HepG2 (cell line): Measurements from ENCODE around the gene KCNQ2. TPM values are rescaled to one million over a fixed set of nuclear protein-coding genes. Genes with fewer than 3 reads are reported as not detected.

Source experiments
- ATAC-seq: fragments of 200-7000 bp; cut with Tn5 transposase; 3 replicates; pipeline ENCODE4 v1.9.1; 2020; ENCODE audit warnings: mild to moderate bottlenecking, moderate library complexity
- BruUV-seq: library from RNA; stranded (reverse); fragments of 400-500 nt; replicated peaks from 2 replicates; lab custom pipeline; 2021; lab: Mats Ljungman, UMichigan
- CTCF ChIA-PET: fragments of 300-600 bp; formaldehyde crosslinking; extraction: SDS; loops from one replicate; lab custom pipeline; 2021; ENCODE audit warnings: low total read pairs, inconsistent platforms, low intra/inter-chr PET ratio; lab: Yijun Ruan, JAX
- POLR2A ChIA-PET: fragments of 350-600 bp; sonication (Branson Sonifier 250); formaldehyde crosslinking; loops from one replicate; lab custom pipeline; 2020; ENCODE audit warnings: antibody characterized with exemption, inconsistent platforms; lab: Yijun Ruan, JAX
- DNase-seq: peaks from one replicate; pipeline ENCODE4 v3.0.0-alpha.2; 2015; ENCODE audit warnings: low spot score
- FAIRE-seq: peaks from 3 replicates; lab custom pipeline; 2011; peaks lifted over from hg19 to GRCh38; lab: Jason Lieb, UNC
- H2AFZ ChIP-seq: one replicate; pipeline ENCODE4 v1.6.1; 2011; ENCODE audit warnings: low read length, inconsistent platforms
- H3K27ac ChIP-seq: fragments of 300-600 bp; 3 replicates; pipeline ENCODE4 v1.8.0; 2011; ENCODE audit warnings: mixed run types, mild to moderate bottlenecking, mixed read lengths, low read length, inconsistent platforms; ENCODE audit not compliant: insufficient read depth; ENCODE audit errors: extremely low read length
- H3K27me3 ChIP-seq, 2 experiments: fragments of 200-600 bp in 1 of 2; 2 replicates in 1 of 2; 3 replicates in 1 of 2; pipeline versions ENCODE4 v1.6.0 to v1.8.0; 2011; ENCODE audit warnings: low read length in 2 of 2, mild to moderate bottlenecking in 2 of 2, moderate library complexity in 2 of 2, inconsistent platforms in 1 of 2; ENCODE audit not compliant: insufficient read depth in 2 of 2, control insufficient read depth in 1 of 2
- H3K36me3 ChIP-seq, 2 experiments: fragments of 200-600 bp in 1 of 2; replicated peaks in 1 of 2; 2 replicates in 1 of 2; 3 replicates in 1 of 2; pipeline versions ENCODE4 v1.5.1 to v1.8.0; 2011; ENCODE audit warnings: low read length in 2 of 2, inconsistent platforms in 1 of 2; ENCODE audit not compliant: insufficient read depth in 2 of 2, control insufficient read depth in 1 of 2
- H3K4me1 ChIP-seq: 2 replicates; pipeline ENCODE4 v1.5.1; 2012; ENCODE audit warnings: low read length, inconsistent platforms; ENCODE audit not compliant: insufficient read depth
- H3K4me2 ChIP-seq: 2 replicates; pipeline ENCODE4 v1.6.0; 2011; ENCODE audit warnings: low read depth, low read length, inconsistent platforms
- H3K4me3 ChIP-seq, 3 experiments: fragments of 200-600 bp in 1 of 3; sonication (generic), shearing (Covaris generic) in 1 of 3; replicated peaks in 1 of 3; 2 replicates each; pipeline ENCODE4 v1.5.1; 2011 to 2016; ENCODE audit warnings: low read length in 3 of 3, inconsistent platforms in 2 of 3, low read depth in 2 of 3, mild to moderate bottlenecking in 2 of 3, control low read depth in 1 of 3, mixed read lengths in 1 of 3; ENCODE audit not compliant: insufficient read depth in 1 of 3
- H3K79me2 ChIP-seq: one replicate; pipeline ENCODE4 v1.6.1; 2011; ENCODE audit warnings: low read length, inconsistent platforms; ENCODE audit not compliant: insufficient read depth
- H3K9ac ChIP-seq: 2 replicates; pipeline ENCODE4 v1.6.0; 2011; ENCODE audit warnings: mild to moderate bottlenecking, low read depth, low read length, inconsistent platforms; ENCODE audit not compliant: insufficient read depth
- H3K9me3 ChIP-seq: 2 replicates; pipeline ENCODE4 v1.5.1; 2012; ENCODE audit warnings: mild to moderate bottlenecking, low read length
- H4K20me1 ChIP-seq: 2 replicates; pipeline ENCODE4 v1.6.0; 2011; ENCODE audit warnings: inconsistent platforms, mild to moderate bottlenecking, low read length, moderate library complexity; ENCODE audit not compliant: insufficient read depth
- GABPB1 ChIP-seq: IDR thresholded peaks from 2 replicates; pipeline ENCODE4 v1.6.1; 2016; ENCODE audit warnings: mild to moderate bottlenecking, missing genetic modification reagents, moderate library complexity, missing compliant biosample characterization
- HNRNPLL ChIP-seq: fragments of 200-400 bp; formaldehyde crosslinking; IDR thresholded peaks from 2 replicates; pipeline ENCODE4 v1.6.1; 2017; ENCODE audit warnings: mild to moderate bottlenecking, low read depth, low read length; ENCODE audit not compliant: poor library complexity, severe bottlenecking
- KDM2A ChIP-seq: sonication (generic); formaldehyde crosslinking; IDR thresholded peaks from 2 replicates; pipeline ENCODE4 v1.4.0; 2020; ENCODE audit warnings: low read depth, missing genetic modification reagents, borderline replicate concordance
- SRSF1 ChIP-seq: fragments of 200-400 bp; formaldehyde crosslinking; optimal IDR thresholded peaks from 2 replicates; pipeline ENCODE3; 2017; ENCODE audit warnings: mild to moderate bottlenecking, low read depth, low read length, moderate library complexity
- ZFP37 ChIP-seq: sonication (generic); formaldehyde crosslinking; IDR thresholded peaks from 2 replicates; pipeline ENCODE4 v1.4.0; 2020; ENCODE audit warnings: missing genetic modification reagents, borderline replicate concordance
- ZNF333 ChIP-seq: sonication (generic); formaldehyde crosslinking; IDR thresholded peaks from 2 replicates; pipeline ENCODE4 v1.4.0; 2020; ENCODE audit warnings: mild to moderate bottlenecking, missing genetic modification reagents, borderline replicate concordance
- ZNF782 ChIP-seq: sonication (generic); formaldehyde crosslinking; IDR thresholded peaks from 2 replicates; pipeline ENCODE4 v1.4.0; 2020; ENCODE audit warnings: missing genetic modification reagents, mild to moderate bottlenecking, borderline replicate concordance
- ZSCAN21 ChIP-seq: sonication (generic); formaldehyde crosslinking; IDR thresholded peaks from 2 replicates; pipeline ENCODE4 v1.8.0; 2022; ENCODE audit warnings: mild to moderate bottlenecking, missing genetic modification reagents, moderate library complexity, borderline replicate concordance
- WGBS: methylation state at CpG from one replicate; pipeline ENCODE4 v1.1.6; 2017; ENCODE audit warnings: low lambda C conversion rate; 5-methylcytosine and 5-hydroxymethylcytosine counted together
- in situ Hi-C: cut with HindIII; loops from 2 replicates; pipeline ENCODE4 v1.10.0; 2017; ENCODE audit warnings: low pct_unique_long_range_greater_than_20kb; ENCODE audit not compliant: extremely low pct_ligation_motif_present
- intact Hi-C: fragments of 100-400 bp; cut with micrococcal nuclease; formaldehyde crosslinking; loops from one replicate; pipeline ENCODE4 v1.10.0; 2022; ENCODE audit not compliant: unreplicated experiment
- polyA plus RNA-seq, 8 experiments: library from polyadenylated mRNA; depleted of rRNA in 3 of 8; stranded (reverse) in 7 of 8; unstranded in 1 of 8; fragments of >200 nt; fragmentation: Illumina TruSeq in 4 of 8; extraction: Trizol in 4 of 8; gene quantifications; 2 replicates each; pipeline versions ENCODE4 v1.2.1 to v1.2.3, GENCODE V29; 2011 to 2016; ENCODE audit warnings: low read depth in 4 of 8, missing spikeins in 1 of 8, mixed read lengths in 1 of 8; ENCODE audit not compliant: insufficient read depth in 1 of 8
- total RNA-seq, 5 experiments: library from RNA; depleted of rRNA; stranded (reverse); fragments of >200 nt; fragmentation: Illumina TruSeq; extraction: Trizol; gene quantifications; 2 replicates each; pipeline ENCODE4 v1.2.3, GENCODE V29; 2016; ENCODE audit warnings: low read depth in 1 of 5
- TF ChIP-seq, protein P1 (sequence below): sonication (generic); formaldehyde crosslinking; IDR thresholded peaks from 2 replicates; pipeline ENCODE4 v1.5.1; 2020; ENCODE audit warnings: mild to moderate bottlenecking, missing genetic modification reagents, moderate library complexity
- TF ChIP-seq, protein P2 (sequence below): sonication (generic); formaldehyde crosslinking; IDR thresholded peaks from 2 replicates; pipeline ENCODE4 v1.4.0; 2020; ENCODE audit warnings: missing genetic modification reagents
- TF ChIP-seq, protein P3 (sequence below): IDR thresholded peaks from 2 replicates; pipeline ENCODE4 v1.6.1; 2016; ENCODE audit warnings: low read depth, borderline replicate concordance
- TF ChIP-seq, protein P4 (sequence below), 2 experiments: fragments of 450-650 bp in 1 of 2; sonication (generic) in 1 of 2; formaldehyde crosslinking; IDR thresholded peaks; 2 replicates each; pipeline versions ENCODE4 v1.5.0 to v1.8.0; 2020 to 2022; ENCODE audit warnings: mild to moderate bottlenecking in 1 of 2, missing genetic modification reagents in 1 of 2

The KCNQ2 gene
- total and polyA plus RNA-seq, 2 of the 13 experiments (the other 11 are each of a cell fraction or from before 2014, with no cell fraction given) = not detected

DNA sequence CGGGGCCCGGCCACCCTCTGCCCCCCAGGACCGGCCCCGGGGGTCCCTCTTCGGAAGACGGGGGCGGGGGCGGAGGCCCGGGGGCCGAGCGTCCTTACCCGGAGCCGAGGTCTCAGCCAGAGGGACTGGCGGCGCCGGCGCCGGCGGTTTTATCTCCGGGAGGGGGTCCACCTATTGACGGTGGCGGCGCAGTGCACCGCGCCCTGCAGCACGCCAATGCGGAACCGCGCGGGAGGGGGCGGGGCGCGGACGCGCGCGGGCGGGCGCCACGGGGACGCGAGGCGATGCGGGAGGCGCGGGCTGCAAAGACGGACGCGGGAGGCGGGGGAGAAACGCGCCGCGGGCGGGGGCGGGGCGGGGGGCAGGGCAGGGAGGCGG lies 26.5 kb upstream of the KCNQ2 start, which contains the start of gene EEF1A2 (continued):
- TF ChIP-seq HNRNPLL = peak; percentile 21

DNA sequence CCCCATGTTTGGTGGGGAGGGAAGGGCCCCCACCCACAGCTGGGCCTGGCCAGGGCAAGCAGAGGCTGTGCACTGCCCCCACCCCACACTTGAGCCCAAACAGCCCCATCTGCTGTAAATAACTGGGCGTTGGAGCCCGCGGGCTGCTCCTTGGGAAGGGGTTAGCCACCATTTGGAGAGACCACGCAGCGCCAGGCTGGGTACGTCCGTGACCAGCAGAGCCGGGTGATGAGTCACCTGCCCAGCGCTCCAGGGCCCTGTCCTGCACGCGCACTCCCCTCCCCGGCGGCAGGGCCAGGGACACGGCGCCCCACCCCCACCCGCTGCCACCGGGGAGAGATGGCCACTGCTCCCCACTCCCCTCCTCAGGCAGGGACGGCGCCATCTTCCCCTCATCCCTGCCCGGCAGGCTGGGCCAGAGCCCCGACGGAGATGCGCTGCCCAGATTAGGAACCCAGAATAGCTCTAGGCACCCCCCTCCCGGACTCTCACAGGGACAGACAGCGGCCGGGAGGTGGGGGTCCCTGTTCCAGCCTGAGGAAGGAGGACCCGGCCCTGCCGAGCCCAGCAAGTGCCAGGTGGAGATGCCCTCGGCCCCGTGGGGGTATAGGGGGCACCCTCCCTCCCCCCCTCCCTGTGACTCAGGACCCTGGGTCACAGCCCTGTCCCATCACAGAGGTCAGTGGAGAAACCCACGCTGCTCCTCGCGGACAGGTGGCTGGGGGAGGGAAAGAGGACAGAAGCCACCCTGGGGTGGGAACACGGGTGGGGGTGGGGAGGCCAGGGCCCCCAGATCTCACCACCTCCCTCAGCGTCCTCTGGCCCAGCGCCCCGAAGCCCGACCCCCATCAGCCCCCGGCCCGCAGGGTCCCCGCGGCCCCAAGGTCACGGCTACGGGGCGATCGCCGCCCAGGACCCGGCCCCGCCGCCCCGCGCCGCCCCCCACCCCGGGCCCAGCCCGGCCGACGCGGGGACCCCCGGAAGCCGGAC lies 25.8 kb upstream of the KCNQ2 start:
- FAIRE-seq = no peak
- DNase-seq = no peak
- H3K4me1 ChIP-seq = 0 out of 2 replicates have a peak, but pooled peaks cover 5% of the 10 kb centered on the region
- no peaks in the 10 kb centered on the region for H3K79me2 ChIP-seq
- H3K9ac ChIP-seq = no peak overlapping the region
- in situ Hi-C loops (no loop called here), intact Hi-C loops (no loop called here)
- peaks cover 42 to 82% of the 10 kb centered on the region in 2 experiments for H3K27me3 ChIP-seq
- H3K27ac ChIP-seq = no peak overlapping the region
- H2AFZ ChIP-seq = no peak overlapping the region
- no peaks in the 10 kb centered on the region for H3K36me3 ChIP-seq
- POLR2A ChIA-PET = no interaction called here
- BruUV-seq = no TSS peak
- CTCF ChIA-PET = no interaction called here
- H3K4me2 ChIP-seq = no peak overlapping the region
- ATAC-seq = peak; percentile 7; the same call in 2 of the 3 replicates
- peak overlapping the region in 2 of 3 experiments; percentile 34 to 58; a peak in 2 of 6 replicates for H3K4me3 ChIP-seq
- no peaks in the 10 kb centered on the region for H3K9me3 ChIP-seq
- peaks cover 6% of the 10 kb centered on the region; the same call in 1 of the 2 replicates for H4K20me1 ChIP-seq
- WGBS = 18% methylated on average over 27 of the region's 60 CpGs
- TF ChIP-seq ZNF333 (CRISPR knock-in tag) (0 out of 2 replicates have a peak, but pooled peaks have one; percentile 52), ZSCAN21 (CRISPR knock-in tag) (peak; percentile 3; the same call in 1 of the 2 replicates), SRSF1 (peak; percentile 37), GABPB1 (CRISPR knock-in tag) (peak; percentile 43; the same call in 1 of the 2 replicates), KDM2A (CRISPR knock-in tag) (peak; percentile 56; the same call in 1 of the 2 replicates), ZFP37 (CRISPR knock-in tag) (no peak), ZNF782 (no peak)
- TF ChIP-seq, protein P1, sequence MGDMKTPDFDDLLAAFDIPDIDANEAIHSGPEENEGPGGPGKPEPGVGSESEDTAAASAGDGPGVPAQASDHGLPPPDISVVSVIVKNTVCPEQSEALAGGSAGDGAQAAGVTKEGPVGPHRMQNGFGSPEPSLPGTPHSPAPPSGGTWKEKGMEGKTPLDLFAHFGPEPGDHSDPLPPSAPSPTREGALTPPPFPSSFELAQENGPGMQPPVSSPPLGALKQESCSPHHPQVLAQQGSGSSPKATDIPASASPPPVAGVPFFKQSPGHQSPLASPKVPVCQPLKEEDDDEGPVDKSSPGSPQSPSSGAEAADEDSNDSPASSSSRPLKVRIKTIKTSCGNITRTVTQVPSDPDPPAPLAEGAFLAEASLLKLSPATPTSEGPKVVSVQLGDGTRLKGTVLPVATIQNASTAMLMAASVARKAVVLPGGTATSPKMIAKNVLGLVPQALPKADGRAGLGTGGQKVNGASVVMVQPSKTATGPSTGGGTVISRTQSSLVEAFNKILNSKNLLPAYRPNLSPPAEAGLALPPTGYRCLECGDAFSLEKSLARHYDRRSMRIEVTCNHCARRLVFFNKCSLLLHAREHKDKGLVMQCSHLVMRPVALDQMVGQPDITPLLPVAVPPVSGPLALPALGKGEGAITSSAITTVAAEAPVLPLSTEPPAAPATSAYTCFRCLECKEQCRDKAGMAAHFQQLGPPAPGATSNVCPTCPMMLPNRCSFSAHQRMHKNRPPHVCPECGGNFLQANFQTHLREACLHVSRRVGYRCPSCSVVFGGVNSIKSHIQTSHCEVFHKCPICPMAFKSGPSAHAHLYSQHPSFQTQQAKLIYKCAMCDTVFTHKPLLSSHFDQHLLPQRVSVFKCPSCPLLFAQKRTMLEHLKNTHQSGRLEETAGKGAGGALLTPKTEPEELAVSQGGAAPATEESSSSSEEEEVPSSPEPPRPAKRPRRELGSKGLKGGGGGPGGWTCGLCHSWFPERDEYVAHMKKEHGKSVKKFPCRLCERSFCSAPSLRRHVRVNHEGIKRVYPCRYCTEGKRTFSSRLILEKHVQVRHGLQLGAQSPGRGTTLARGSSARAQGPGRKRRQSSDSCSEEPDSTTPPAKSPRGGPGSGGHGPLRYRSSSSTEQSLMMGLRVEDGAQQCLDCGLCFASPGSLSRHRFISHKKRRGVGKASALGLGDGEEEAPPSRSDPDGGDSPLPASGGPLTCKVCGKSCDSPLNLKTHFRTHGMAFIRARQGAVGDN = peak; percentile 17; the same call in 1 of the 2 replicates
- TF ChIP-seq, protein P2, sequence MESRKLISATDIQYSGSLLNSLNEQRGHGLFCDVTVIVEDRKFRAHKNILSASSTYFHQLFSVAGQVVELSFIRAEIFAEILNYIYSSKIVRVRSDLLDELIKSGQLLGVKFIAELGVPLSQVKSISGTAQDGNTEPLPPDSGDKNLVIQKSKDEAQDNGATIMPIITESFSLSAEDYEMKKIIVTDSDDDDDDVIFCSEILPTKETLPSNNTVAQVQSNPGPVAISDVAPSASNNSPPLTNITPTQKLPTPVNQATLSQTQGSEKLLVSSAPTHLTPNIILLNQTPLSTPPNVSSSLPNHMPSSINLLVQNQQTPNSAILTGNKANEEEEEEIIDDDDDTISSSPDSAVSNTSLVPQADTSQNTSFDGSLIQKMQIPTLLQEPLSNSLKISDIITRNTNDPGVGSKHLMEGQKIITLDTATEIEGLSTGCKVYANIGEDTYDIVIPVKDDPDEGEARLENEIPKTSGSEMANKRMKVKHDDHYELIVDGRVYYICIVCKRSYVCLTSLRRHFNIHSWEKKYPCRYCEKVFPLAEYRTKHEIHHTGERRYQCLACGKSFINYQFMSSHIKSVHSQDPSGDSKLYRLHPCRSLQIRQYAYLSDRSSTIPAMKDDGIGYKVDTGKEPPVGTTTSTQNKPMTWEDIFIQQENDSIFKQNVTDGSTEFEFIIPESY (CRISPR knock-in tag) = peak; percentile 53; the same call in 1 of the 2 replicates
- TF ChIP-seq, protein P3, sequence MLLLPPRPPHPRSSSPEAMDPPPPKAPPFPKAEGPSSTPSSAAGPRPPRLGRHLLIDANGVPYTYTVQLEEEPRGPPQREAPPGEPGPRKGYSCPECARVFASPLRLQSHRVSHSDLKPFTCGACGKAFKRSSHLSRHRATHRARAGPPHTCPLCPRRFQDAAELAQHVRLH (CRISPR knock-in tag) = no peak
- TF ChIP-seq, protein P4, sequence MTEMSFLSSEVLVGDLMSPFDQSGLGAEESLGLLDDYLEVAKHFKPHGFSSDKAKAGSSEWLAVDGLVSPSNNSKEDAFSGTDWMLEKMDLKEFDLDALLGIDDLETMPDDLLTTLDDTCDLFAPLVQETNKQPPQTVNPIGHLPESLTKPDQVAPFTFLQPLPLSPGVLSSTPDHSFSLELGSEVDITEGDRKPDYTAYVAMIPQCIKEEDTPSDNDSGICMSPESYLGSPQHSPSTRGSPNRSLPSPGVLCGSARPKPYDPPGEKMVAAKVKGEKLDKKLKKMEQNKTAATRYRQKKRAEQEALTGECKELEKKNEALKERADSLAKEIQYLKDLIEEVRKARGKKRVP (CRISPR knock-in tag; IDR thresholded peaks at IDR 0.05) = no peak
